GM06990 (cell line): ENCODE results near the gene LIPG.

Experiments
- DNase-seq: peaks from one replicate; pipeline ENCODE4 v3.0.0-alpha.2; 2011; ENCODE audit not compliant: insufficient read length; ENCODE audit errors: extremely low read depth
- H3K27me3 ChIP-seq: replicated peaks from 2 replicates; pipeline ENCODE4 v1.6.0; 2011; ENCODE audit warnings: low read length; ENCODE audit not compliant: control insufficient read depth, insufficient read depth
- H3K36me3 ChIP-seq: 2 replicates; pipeline ENCODE4 v1.5.1; 2011; ENCODE audit warnings: low read length; ENCODE audit not compliant: control insufficient read depth, insufficient read depth
- H3K4me3 ChIP-seq: replicated peaks from 2 replicates; pipeline ENCODE4 v1.5.1; 2011; ENCODE audit warnings: low read depth, mild to moderate bottlenecking, control low read depth, low read length
- TF ChIP-seq, protein P1 (sequence below): IDR thresholded peaks from 2 replicates; pipeline ENCODE4 v1.5.1; 2011; ENCODE audit warnings: low read length, control low read depth, mild to moderate bottlenecking, inconsistent platforms; ENCODE audit not compliant: insufficient read depth, poor library complexity, severe bottlenecking

The LIPG gene

DNA sequence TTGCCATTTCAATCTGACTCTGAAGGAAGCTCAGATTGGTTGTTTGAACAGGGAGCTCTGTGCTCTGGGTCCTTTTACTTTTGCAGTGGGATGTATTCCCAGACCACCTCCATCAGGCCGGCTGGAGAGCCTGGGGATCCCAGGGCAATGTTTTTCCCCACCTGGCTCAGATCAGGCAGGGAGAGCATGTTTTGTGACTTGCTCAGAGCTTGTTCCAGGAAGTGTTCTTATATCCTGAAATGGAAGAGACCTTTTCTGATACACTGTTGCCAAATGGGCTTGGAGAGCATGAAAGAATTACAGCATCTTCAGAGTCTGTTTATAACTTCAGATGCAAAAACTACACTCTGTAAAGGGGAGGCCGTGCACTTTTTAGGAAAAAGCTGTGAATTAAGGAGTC, 56.0 kb downstream of the LIPG start:
- no peak for DNase-seq
- no peak overlapping the region for H3K4me3 ChIP-seq
- peaks cover 5% of the 10 kb centered on the region for H3K27me3 ChIP-seq
- TF ChIP-seq, protein P1, sequence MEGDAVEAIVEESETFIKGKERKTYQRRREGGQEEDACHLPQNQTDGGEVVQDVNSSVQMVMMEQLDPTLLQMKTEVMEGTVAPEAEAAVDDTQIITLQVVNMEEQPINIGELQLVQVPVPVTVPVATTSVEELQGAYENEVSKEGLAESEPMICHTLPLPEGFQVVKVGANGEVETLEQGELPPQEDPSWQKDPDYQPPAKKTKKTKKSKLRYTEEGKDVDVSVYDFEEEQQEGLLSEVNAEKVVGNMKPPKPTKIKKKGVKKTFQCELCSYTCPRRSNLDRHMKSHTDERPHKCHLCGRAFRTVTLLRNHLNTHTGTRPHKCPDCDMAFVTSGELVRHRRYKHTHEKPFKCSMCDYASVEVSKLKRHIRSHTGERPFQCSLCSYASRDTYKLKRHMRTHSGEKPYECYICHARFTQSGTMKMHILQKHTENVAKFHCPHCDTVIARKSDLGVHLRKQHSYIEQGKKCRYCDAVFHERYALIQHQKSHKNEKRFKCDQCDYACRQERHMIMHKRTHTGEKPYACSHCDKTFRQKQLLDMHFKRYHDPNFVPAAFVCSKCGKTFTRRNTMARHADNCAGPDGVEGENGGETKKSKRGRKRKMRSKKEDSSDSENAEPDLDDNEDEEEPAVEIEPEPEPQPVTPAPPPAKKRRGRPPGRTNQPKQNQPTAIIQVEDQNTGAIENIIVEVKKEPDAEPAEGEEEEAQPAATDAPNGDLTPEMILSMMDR: no peak
- H3K36me3 ChIP-seq: no peaks in the 10 kb centered on the region

GRCh38 chr18:49618742-49619681, 57.2 kb downstream of the LIPG start:
- H3K36me3 ChIP-seq: no peaks in the 10 kb centered on the region
- no peak overlapping the region for H3K4me3 ChIP-seq
- TF ChIP-seq, protein P1: no peak
- DNase-seq: no peak
- peaks cover 3% of the 10 kb centered on the region for H3K27me3 ChIP-seq

GRCh38 chr18:49619801-49620200, 57.9 kb downstream of the LIPG start:
- no peak for DNase-seq
- TF ChIP-seq, protein P1: no peak
- peaks cover 3% of the 10 kb centered on the region for H3K27me3 ChIP-seq
- H3K4me3 ChIP-seq: no peak overlapping the region
- H3K36me3 ChIP-seq: no peaks in the 10 kb centered on the region

GRCh38 chr18:49621301-49621700, 59.4 kb downstream of the LIPG start:
- TF ChIP-seq, protein P1: no peak
- H3K36me3 ChIP-seq: no peaks in the 10 kb centered on the region

GRCh38 chr18:49621717-49622351, 60.0 kb downstream of the LIPG start:
- H3K27me3 ChIP-seq: peaks cover 3% of the 10 kb centered on the region
- TF ChIP-seq, protein P1: no peak
- DNase-seq: no peak
- no peaks in the 10 kb centered on the region for H3K36me3 ChIP-seq
- H3K4me3 ChIP-seq: no peak overlapping the region

More at GRCh38 chr18:49621301-49621700, 59.4 kb downstream of the LIPG start:
- H3K27me3 ChIP-seq: peaks cover 3% of the 10 kb centered on the region
- no peak for DNase-seq
- H3K4me3 ChIP-seq: no peak overlapping the region
